ENCODE measurements around the gene AP1S2. TPM values are rescaled to one million over a fixed set of nuclear protein-coding genes. Genes with fewer than 3 reads are reported as not detected.
"Not testable (repeated sequence)": the region's sequence is repeated elsewhere in the genome, so short reads cannot be mapped to it uniquely, and the experiment has no call there.

AP1S2 gene
- total RNA-seq, 1 donor from 2014 or later: 35.6 TPM

DNA sequence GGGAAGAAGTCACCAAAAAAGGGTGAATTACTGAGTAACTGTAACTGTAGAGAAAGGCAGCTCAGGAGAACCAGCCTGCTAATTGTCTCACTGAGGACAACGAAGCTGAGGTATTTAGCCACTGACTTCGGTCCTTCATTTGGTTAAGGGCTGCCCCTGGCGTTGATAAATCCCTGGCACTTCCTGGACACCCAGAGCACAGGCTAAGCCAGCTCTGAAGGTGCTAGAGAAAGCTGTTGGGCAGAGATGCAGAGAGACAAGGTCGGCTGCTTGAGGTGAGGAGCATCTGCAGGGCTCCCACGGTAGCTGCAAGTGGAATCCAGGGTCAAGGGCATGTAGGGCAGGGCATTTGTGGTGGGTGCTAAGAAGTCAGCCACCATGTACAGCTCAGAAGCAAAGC, 33.4 kb upstream of the AP1S2 start:
- no peak for DNase-seq (ENCODE audit: low spot score in 2 of 2, unreplicated experiment in 2 of 2)
- Mint-ChIP-seq H3K36me3 (no peaks in the 10 kb centered on the region), H3K9me3 (peaks cover 9% of the 10 kb centered on the region), H3K4me1 (no peaks in the 10 kb centered on the region), H3K27ac (no peak overlapping the region), H3K4me3 (no peak overlapping the region), H3K27me3 (ENCODE audit: low read depth) (no peaks in the 10 kb centered on the region)
- TF ChIP-seq, protein P1, sequence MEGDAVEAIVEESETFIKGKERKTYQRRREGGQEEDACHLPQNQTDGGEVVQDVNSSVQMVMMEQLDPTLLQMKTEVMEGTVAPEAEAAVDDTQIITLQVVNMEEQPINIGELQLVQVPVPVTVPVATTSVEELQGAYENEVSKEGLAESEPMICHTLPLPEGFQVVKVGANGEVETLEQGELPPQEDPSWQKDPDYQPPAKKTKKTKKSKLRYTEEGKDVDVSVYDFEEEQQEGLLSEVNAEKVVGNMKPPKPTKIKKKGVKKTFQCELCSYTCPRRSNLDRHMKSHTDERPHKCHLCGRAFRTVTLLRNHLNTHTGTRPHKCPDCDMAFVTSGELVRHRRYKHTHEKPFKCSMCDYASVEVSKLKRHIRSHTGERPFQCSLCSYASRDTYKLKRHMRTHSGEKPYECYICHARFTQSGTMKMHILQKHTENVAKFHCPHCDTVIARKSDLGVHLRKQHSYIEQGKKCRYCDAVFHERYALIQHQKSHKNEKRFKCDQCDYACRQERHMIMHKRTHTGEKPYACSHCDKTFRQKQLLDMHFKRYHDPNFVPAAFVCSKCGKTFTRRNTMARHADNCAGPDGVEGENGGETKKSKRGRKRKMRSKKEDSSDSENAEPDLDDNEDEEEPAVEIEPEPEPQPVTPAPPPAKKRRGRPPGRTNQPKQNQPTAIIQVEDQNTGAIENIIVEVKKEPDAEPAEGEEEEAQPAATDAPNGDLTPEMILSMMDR (IDR thresholded peaks at IDR 0.05; ENCODE audit: unreplicated experiment): no peak

DNA sequence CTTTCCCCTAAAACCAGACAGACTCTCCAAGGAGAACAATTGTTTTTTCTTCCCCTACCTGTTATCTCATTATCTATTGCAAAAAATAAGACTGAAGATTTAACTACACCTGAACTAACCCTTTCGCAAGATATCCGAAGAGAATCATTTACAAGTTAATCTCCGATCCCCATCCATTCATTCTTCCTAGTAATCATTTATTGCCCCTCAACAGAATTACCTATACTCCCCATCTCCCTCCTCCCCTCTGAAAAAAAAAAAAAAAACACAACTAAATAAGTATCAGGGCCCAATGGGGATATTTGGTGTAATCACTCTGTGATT, 28.9 kb upstream of the AP1S2 start:
- H3K4me3 Mint-ChIP-seq: no peak overlapping the region
- peaks cover 14% of the 10 kb centered on the region for H3K9me3 Mint-ChIP-seq
- H3K27ac Mint-ChIP-seq: no peak overlapping the region

DNA sequence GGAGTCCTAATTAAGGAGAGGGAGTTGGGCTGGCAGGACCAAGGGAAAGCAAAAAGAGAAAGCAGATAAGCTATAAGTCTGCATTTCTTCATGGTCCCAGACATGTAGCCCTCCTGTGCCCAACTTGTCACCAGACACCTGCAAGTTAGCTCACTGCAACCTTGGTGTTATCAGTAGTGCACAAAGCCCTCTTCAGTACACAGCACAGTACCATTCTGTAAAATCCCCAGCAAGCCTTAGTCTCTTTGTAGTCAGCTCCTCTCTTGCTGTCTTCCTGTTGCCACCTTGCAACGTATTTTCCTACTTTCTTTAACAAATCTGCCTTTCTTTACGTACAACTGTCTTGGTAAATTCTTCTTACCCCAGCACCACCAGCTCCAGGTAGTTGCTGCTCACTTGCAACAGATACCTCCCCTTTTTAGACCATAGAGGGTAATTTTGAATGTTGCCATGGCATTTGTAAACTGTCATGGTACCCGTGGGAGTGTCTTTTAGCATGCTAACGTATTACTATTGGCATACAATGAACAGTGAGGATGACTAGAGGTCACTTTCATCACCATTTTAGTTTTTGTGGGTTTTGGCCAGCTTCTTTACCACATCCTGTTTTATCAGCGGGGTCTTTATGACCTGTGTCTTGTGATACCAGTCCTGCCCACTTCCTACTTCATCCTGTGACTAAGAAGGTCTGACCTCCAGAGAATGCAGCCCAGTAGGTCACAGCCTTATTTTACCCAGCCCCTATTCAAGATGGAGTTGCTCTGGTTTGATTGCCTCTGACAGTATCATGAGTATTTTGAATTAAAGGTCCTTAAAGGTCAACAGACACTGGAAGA, 28.3 kb upstream of the AP1S2 start:
- Mint-ChIP-seq H3K27me3 (ENCODE audit: low read depth) (no peaks in the 10 kb centered on the region), H3K4me1 (no peaks in the 10 kb centered on the region), H3K4me3 (no peak overlapping the region), H3K9me3 (peaks cover 16% of the 10 kb centered on the region), H3K36me3 (peaks cover 2% of the 10 kb centered on the region), H3K27ac (no peak overlapping the region)
- TF ChIP-seq, protein P1 (IDR thresholded peaks at IDR 0.05; ENCODE audit: unreplicated experiment): no peak
- no peak for DNase-seq (ENCODE audit: low spot score in 2 of 2, unreplicated experiment in 2 of 2)

More for the DNA sequence above, 28.9 kb upstream of the AP1S2 start:
- no peak for DNase-seq (ENCODE audit: low spot score in 2 of 2, unreplicated experiment in 2 of 2)
- Mint-ChIP-seq H3K27me3 (ENCODE audit: low read depth) (no peaks in the 10 kb centered on the region), H3K36me3 (peaks cover 2% of the 10 kb centered on the region), H3K4me1 (no peaks in the 10 kb centered on the region)
- TF ChIP-seq, protein P1 (IDR thresholded peaks at IDR 0.05; ENCODE audit: unreplicated experiment): no peak

DNA sequence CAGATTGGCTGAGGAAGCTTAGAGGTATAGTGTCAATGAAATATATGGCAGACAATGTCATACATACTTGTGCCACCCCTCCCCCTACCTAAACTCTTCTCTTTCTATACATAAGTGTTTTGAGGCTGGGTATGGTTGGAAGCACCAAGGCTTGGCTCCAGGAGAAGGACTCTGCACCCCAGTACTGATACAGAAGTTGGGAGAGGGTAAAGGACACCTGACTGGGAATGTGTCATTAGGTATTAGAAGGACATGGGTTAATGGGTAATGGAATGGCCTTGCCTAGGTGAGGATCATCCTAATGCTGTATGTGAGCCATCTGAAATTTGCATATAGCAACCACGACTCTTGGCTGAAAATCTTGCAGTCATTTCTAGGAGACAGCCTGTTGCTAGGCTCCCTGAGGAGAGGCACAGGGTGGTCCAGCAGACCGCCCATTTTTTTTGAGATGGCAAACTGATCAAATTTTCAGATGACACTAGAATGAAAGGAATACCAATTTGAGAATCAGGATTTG, 26.8 kb upstream of the AP1S2 start:
- DNase-seq (ENCODE audit: low spot score in 2 of 2, unreplicated experiment in 2 of 2): no peak
- H3K4me1 Mint-ChIP-seq: no peaks in the 10 kb centered on the region
- TF ChIP-seq, protein P1 (IDR thresholded peaks at IDR 0.05; ENCODE audit: unreplicated experiment): no peak
- peaks cover 18% of the 10 kb centered on the region for H3K9me3 Mint-ChIP-seq
- peaks cover 2% of the 10 kb centered on the region for H3K36me3 Mint-ChIP-seq
- H3K4me3 Mint-ChIP-seq: no peak overlapping the region
- H3K27ac Mint-ChIP-seq: no peak overlapping the region
- H3K27me3 Mint-ChIP-seq (ENCODE audit: low read depth): no peaks in the 10 kb centered on the region

DNA sequence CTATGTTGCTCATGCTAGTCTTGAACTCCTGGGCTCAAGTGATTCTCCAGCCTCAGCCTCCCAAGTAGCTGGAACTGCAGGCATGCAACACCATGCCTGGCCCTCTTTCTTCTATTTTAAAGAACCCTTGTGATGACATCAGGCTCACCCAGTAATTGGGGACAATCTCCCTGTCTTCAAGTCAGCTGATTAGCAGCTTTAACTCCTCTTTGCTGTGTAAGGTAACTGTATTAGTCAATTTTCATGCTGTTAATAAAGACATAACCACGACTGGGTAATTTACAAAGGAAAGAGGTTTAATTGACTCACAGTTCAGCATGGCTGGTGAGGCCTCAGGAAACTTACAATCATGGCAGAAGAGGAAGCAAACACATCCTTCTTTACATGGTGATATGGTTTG, 23.3 kb upstream of the AP1S2 start:
- DNase-seq (ENCODE audit: low spot score in 2 of 2, unreplicated experiment in 2 of 2); H3K36me3 Mint-ChIP-seq; H3K27me3 Mint-ChIP-seq (ENCODE audit: low read depth); H3K4me3 Mint-ChIP-seq; H3K27ac Mint-ChIP-seq: not testable (repeated sequence)
- H3K9me3 Mint-ChIP-seq: peaks cover 20% of the 10 kb centered on the region
- H3K4me1 Mint-ChIP-seq: peaks cover 13% of the 10 kb centered on the region

DNA sequence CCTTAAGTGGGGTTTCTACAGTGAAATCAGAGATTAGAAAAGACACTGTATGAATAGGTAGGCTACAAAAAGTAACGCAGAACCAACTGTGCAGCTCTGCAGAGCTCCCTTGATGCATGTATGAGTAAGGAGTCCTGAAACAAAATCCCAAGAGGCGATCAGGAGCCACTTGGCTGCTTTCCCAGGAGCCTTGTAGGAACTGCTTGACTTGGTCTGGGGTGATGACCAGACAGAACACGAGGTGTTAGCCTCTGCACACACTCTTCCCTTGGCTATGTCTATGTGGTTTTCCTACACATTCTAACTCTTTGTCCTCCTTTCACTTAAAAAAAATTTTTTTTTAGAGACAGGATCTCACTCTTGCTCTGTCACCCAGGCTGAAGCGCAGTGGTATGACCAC, 22.8 kb upstream of the AP1S2 start:
- Mint-ChIP-seq H3K9me3 (peaks cover 20% of the 10 kb centered on the region), H3K4me1 (peaks cover 13% of the 10 kb centered on the region), H3K27ac (no peak overlapping the region), H3K36me3 (peaks cover 2% of the 10 kb centered on the region), H3K4me3 (no peak overlapping the region), H3K27me3 (ENCODE audit: low read depth) (no peaks in the 10 kb centered on the region)
- DNase-seq (ENCODE audit: low spot score in 2 of 2, unreplicated experiment in 2 of 2): no peak
- TF ChIP-seq, protein P1 (IDR thresholded peaks at IDR 0.05; ENCODE audit: unreplicated experiment): no peak
